A549 (cell line): Measurements from ENCODE around the gene LRRC8C. TPM values are rescaled to one million over a fixed set of nuclear protein-coding genes. Genes with fewer than 3 reads are reported as not detected.

Source experiments
- ATAC-seq, 2 experiments: fragments of 200-7000 bp in 1 of 2; fragments of >200 bp in 1 of 2; cut with Nextera tagmentation in 1 of 2; cut with Tn5 transposase in 1 of 2; 3 replicates each; pipeline versions ENCODE4 v1.8.0 to v1.9.1; 2018 to 2020; ENCODE audit warnings: mild to moderate bottlenecking in 1 of 2, moderate library complexity in 1 of 2
- CTCF ChIA-PET: fragments of 300-600 bp; sonication (Branson Sonifier 250); formaldehyde crosslinking; extraction: SDS; loops from one replicate; lab custom pipeline; 2021; ENCODE audit warnings: antibody characterized with exemption, inconsistent platforms; lab: Yijun Ruan, JAX
- POLR2A ChIA-PET: fragments of 350-600 bp; formaldehyde crosslinking; extraction: SDS; loops from one replicate; lab custom pipeline; 2021; ENCODE audit warnings: antibody characterized with exemption, inconsistent platforms; lab: Yijun Ruan, JAX
- DNase-seq, 2 experiments: peaks; one replicate each; pipeline versions ENCODE4 v3.0.0 to v3.0.0-alpha.2; 2011 to 2016; ENCODE audit warnings: low read depth in 1 of 2, low spot score in 1 of 2
- FAIRE-seq: peaks from 2 replicates; lab custom pipeline; 2011; peaks lifted over from hg19 to GRCh38; lab: Jason Lieb, UNC
- H3K27ac ChIP-seq, 2 experiments: fragments of >200 bp; sonication (Bioruptor Twin); formaldehyde crosslinking; 3 replicates each; pipeline ENCODE4 v1.5.1; 2016 to 2017
- H3K4me1 ChIP-seq: fragments of >200 bp; sonication (Bioruptor Twin); formaldehyde crosslinking; 3 replicates; pipeline ENCODE4 v1.6.1; 2016
- H3K4me2 ChIP-seq: fragments of >200 bp; sonication (Bioruptor Twin); formaldehyde crosslinking; 3 replicates; pipeline ENCODE4 v1.6.1; 2016
- H3K4me3 ChIP-seq: fragments of >200 bp; sonication (Bioruptor Twin); formaldehyde crosslinking; 3 replicates; pipeline ENCODE4 v1.5.1; 2016
- H3K9me3 ChIP-seq: fragments of >200 bp; sonication (Bioruptor Twin); formaldehyde crosslinking; 3 replicates; pipeline ENCODE4 v1.6.1; 2016
- BHLHE40 ChIP-seq: IDR thresholded peaks from 2 replicates; pipeline ENCODE4 v1.6.1; 2012; ENCODE audit warnings: low read depth, low read length, inconsistent platforms
- CBX2 ChIP-seq: fragments of 200-600 bp; sonication (generic); IDR thresholded peaks from 2 replicates; pipeline ENCODE4 v1.6.1; 2016; ENCODE audit warnings: low read depth, mild to moderate bottlenecking, borderline replicate concordance
- CBX8 ChIP-seq: fragments of 200-600 bp; sonication (generic); IDR thresholded peaks from 2 replicates; pipeline ENCODE4 v1.6.1; 2016
- CHD2 ChIP-seq: fragments of 150-350 bp; IDR thresholded peaks from 2 replicates; pipeline ENCODE4 v1.6.1; 2014; ENCODE audit warnings: low read length; ENCODE audit not compliant: partially characterized antibody
- EHF ChIP-seq: fragments of 250-450 bp; sonication (Bioruptor Pico); IDR thresholded peaks from 2 replicates; pipeline ENCODE4 v1.5.0; 2020; ENCODE audit warnings: mild to moderate bottlenecking
- EP300 ChIP-seq, 2 experiments: fragments of >200 bp; sonication (Bioruptor Twin); formaldehyde crosslinking; IDR thresholded peaks; 2 replicates in 1 of 2; 3 replicates in 1 of 2; pipeline ENCODE4 v1.6.1; 2016 to 2017
- ESRRA ChIP-seq: fragments of 150-350 bp; IDR thresholded peaks from 2 replicates; pipeline ENCODE4 v1.6.1; 2014; ENCODE audit warnings: mild to moderate bottlenecking, low read length, borderline replicate concordance
- GATA3 ChIP-seq: IDR thresholded peaks from 2 replicates; pipeline ENCODE4 v1.6.1; 2012; ENCODE audit warnings: borderline replicate concordance
- HOXA7 ChIP-seq: fragments of 250-450 bp; sonication (Bioruptor Pico); IDR thresholded peaks from 2 replicates; pipeline ENCODE4 v1.5.0; 2020; ENCODE audit warnings: mild to moderate bottlenecking, moderate library complexity
- JUN ChIP-seq, 2 experiments: fragments of >200 bp; sonication (Bioruptor Twin); formaldehyde crosslinking; IDR thresholded peaks; 2 replicates in 1 of 2; 3 replicates in 1 of 2; pipeline ENCODE4 v1.6.1; 2016 to 2017
- KDM5A ChIP-seq: fragments of 200-600 bp; sonication (generic); IDR thresholded peaks from 2 replicates; pipeline ENCODE4 v1.6.1; 2016; ENCODE audit warnings: antibody characterized with exemption, mild to moderate bottlenecking
- MAX ChIP-seq: IDR thresholded peaks from 2 replicates; pipeline ENCODE4 v1.6.1; 2012
- NPAS2 ChIP-seq: fragments of 250-450 bp; sonication (Bioruptor Pico); IDR thresholded peaks from 2 replicates; pipeline ENCODE4 v1.8.0; 2022; ENCODE audit warnings: mild to moderate bottlenecking, moderate library complexity, borderline replicate concordance
- PBX3 ChIP-seq: IDR thresholded peaks from 2 replicates; pipeline ENCODE4 v1.6.1; 2012
- PHF8 ChIP-seq: fragments of 200-600 bp; sonication (generic); IDR thresholded peaks from 2 replicates; pipeline ENCODE4 v1.6.1; 2016; ENCODE audit warnings: low read depth, mild to moderate bottlenecking, antibody characterized with exemption, moderate library complexity, borderline replicate concordance
- POLR2AphosphoS2 ChIP-seq: conservative IDR thresholded peaks from 2 replicates; pipeline ENCODE4 v1.6.1; 2012; ENCODE audit warnings: low read length, improper control_type of control experiment, inconsistent platforms
- RAD21 ChIP-seq, 2 experiments: fragments of >200 bp in 1 of 2; sonication (Bioruptor Twin) in 1 of 2; formaldehyde crosslinking in 1 of 2; IDR thresholded peaks in 1 of 2; conservative IDR thresholded peaks in 1 of 2; 2 replicates in 1 of 2; 3 replicates in 1 of 2; pipeline ENCODE4 v1.6.1; 2012 to 2018; ENCODE audit warnings: inconsistent platforms in 1 of 2
- RCOR1 ChIP-seq: fragments of 150-350 bp; IDR thresholded peaks from 2 replicates; pipeline ENCODE4 v1.6.1; 2014; ENCODE audit warnings: antibody characterized with exemption, low read length, low read depth
- RFX5 ChIP-seq: fragments of 450-650 bp; IDR thresholded peaks from 2 replicates; pipeline ENCODE4 v1.7.1; 2014; ENCODE audit warnings: antibody characterized with exemption, mild to moderate bottlenecking, moderate library complexity
- RNF2 ChIP-seq: fragments of 200-600 bp; sonication (generic); IDR thresholded peaks from 2 replicates; pipeline ENCODE4 v1.6.1; 2016; ENCODE audit warnings: low read depth, mild to moderate bottlenecking, antibody characterized with exemption, moderate library complexity, borderline replicate concordance
- ZFP36 ChIP-seq: fragments of 450-650 bp; IDR thresholded peaks from 2 replicates; pipeline ENCODE4 v1.6.1; 2014; ENCODE audit warnings: borderline replicate concordance; ENCODE audit not compliant: partially characterized antibody
- ZNF302 ChIP-seq: fragments of 250-450 bp; sonication (Bioruptor Pico); IDR thresholded peaks from 2 replicates; pipeline ENCODE4 v1.9.0; 2021; ENCODE audit warnings: inconsistent platforms, mild to moderate bottlenecking, moderate library complexity
- WGBS: methylation state at CpG from one replicate; pipeline ENCODE4 v1.1.6; 2017; ENCODE audit errors: missing lambda C conversion rate; 5-methylcytosine and 5-hydroxymethylcytosine counted together
- polyA plus RNA-seq, 4 experiments: library from polyadenylated mRNA; depleted of rRNA in 3 of 4; stranded (reverse); fragments of >200 nt; fragmentation: RNase III in 1 of 4; extraction: RNeasy Plus Mini Kit Qiagen cat#74134 plus additional on column Dnase treatment in 1 of 4; gene quantifications; 2 replicates in 3 of 4; 3 replicates in 1 of 4; pipeline ENCODE4 v1.2.3, GENCODE V29; 2011 to 2017
- TF ChIP-seq, protein P1 (sequence below): fragments of 250-450 bp; sonication (Bioruptor Pico); IDR thresholded peaks from 2 replicates; pipeline ENCODE4 v1.5.0; 2021; ENCODE audit warnings: mild to moderate bottlenecking, moderate library complexity, borderline replicate concordance

Gene LRRC8C
- polyA plus RNA-seq, 2 of the 4 experiments (the other 2 are of a cell fraction), result 6.3 to 15.9 TPM

DNA sequence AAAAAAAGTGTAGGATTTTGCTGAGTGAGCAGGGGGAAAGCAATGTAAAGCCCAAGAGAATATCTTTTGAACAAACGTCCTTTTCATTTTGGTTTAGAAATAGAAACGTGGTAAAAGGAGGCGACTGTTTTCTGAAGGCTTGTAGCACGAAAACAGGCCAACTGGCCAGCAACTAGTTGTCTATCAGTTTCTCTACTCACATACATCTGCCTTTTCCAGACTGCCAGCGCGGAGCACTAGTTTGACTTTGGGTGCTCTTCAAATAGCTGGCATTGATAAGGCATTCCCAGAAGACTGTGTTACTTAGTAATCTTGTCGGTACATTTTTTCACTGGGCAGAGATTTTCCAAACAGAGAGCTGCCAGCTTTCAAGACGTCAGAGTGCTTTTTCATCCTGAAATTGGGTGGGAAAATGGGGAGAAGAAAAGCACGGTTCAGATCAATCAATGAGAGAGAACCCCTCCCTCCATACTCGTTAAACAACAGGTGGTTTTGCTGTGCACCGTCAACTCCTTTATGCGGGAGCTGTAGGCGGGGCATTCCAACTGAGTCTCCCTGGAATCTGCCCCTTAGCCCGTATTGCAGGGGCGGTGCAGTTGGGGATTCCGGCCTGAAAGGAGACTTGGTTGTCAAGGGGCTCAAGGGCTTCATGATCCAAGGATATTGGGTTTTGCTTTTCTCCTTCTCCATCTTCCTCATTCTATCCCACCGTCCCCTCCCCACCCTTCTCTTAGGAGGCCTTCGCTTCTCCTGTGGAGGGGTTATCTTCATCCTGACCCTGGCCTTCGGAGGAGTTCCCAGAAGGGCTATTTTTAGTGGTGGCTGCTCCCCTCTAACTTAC lies 884 bp upstream of the LRRC8C start (continued):
- TF ChIP-seq RCOR1, result no peak
- no peak for TF ChIP-seq POLR2AphosphoS2
- no peak for TF ChIP-seq RNF2
- no peak for TF ChIP-seq KDM5A
- TF ChIP-seq GATA3, result no peak
- no peak for TF ChIP-seq EP300 (IDR thresholded peaks at IDR 0.05)

GRCh38 chr1:89633248-89633799 lies 404 bp downstream of the LRRC8C start:
- DNase-seq (peak; percentile 30 to 52), FAIRE-seq (no peak), ATAC-seq (peak; percentile 79 to 81)
- no peak for TF ChIP-seq EHF (CRISPR knock-in tag)
- TF ChIP-seq PBX3, result no peak
- TF ChIP-seq ZFP36, result no peak
- peak; percentile 43; the same call in 1 of the 2 replicates for TF ChIP-seq MAX
- no peak for TF ChIP-seq CBX8
- TF ChIP-seq JUN (IDR thresholded peaks at IDR 0.05), result peak in 1 of 2 experiments; percentile 17; a peak in 1 of 5 replicates
- peak overlapping the region; percentile 81 to 95 for H3K27ac ChIP-seq
- peak overlapping the region; percentile 76 for H3K4me3 ChIP-seq
- ChIA-PET CTCF (interaction anchor here (0.5 to 7.5 kb wide), 8 partner anchors 11 to 861 kb away, joined by 3 to 64 read pairs (median 4); no protein-coding TSS in a partner anchor), POLR2A (interaction anchor here (1.0 kb wide), 2 partner anchors 34 to 129 kb away, joined by 3 to 5 read pairs; no protein-coding TSS in a partner anchor)
- H3K4me2 ChIP-seq, result peak overlapping the region; percentile 81
- peaks cover 43% of the 10 kb centered on the region for H3K4me1 ChIP-seq
- no peaks in the 10 kb centered on the region for H3K9me3 ChIP-seq
- 3% methylated on average over 8 of the region's 57 CpGs for WGBS

GRCh38 chr1:89633800-89634625 lies 1.1 kb downstream of the LRRC8C start:
- Histone ChIP-seq H3K4me2 (peak overlapping the region; percentile 81), H3K4me1 (peaks cover 43% of the 10 kb centered on the region), H3K27ac (peak overlapping the region; percentile 81 to 95), H3K9me3 (no peaks in the 10 kb centered on the region), H3K4me3 (peak overlapping the region; percentile 76)
- WGBS, result 10% methylated on average over 32 of the region's 32 CpGs
- POLR2A ChIA-PET, result no interaction called here
- DNase-seq, result peak in 1 of 2 experiments; percentile 29
- TF ChIP-seq NPAS2 (CRISPR knock-in tag), result no peak
- CTCF ChIA-PET, result interaction anchor here (0.5 to 7.5 kb wide), 4 partner anchors 11 to 860 kb away, joined by 3 to 64 read pairs (median 4); no protein-coding TSS in a partner anchor
- FAIRE-seq, result no peak
- peak; percentile 12 to 44; a peak in 5 of 6 replicates for ATAC-seq

GRCh38 chr1:89635825-89636815 lies 3.2 kb downstream of the LRRC8C start:
- Histone ChIP-seq H3K4me1 (peaks cover 52% of the 10 kb centered on the region), H3K4me3 (no peak overlapping the region), H3K4me2 (peak overlapping the region; percentile 81), H3K9me3 (no peaks in the 10 kb centered on the region), H3K27ac (peak overlapping the region; percentile 46 to 80; a peak in 5 of 6 replicates)
- peak in 1 of 2 experiments; percentile 12 for DNase-seq
- ChIA-PET CTCF (interaction anchor here (1.0 to 7.5 kb wide), 3 partner anchors 34 to 127 kb away, joined by 3 to 64 read pairs (median 3); no protein-coding TSS in a partner anchor), POLR2A (interaction anchor here (0.9 kb wide), 1 partner anchor 128 kb away, joined by 3 read pairs; no protein-coding TSS in a partner anchor)
- ATAC-seq, result no peak; a peak in 1 of 6 replicates
- FAIRE-seq, result no peak
- 18% methylated on average over 6 of the region's 6 CpGs for WGBS
- TF ChIP-seq JUN (IDR thresholded peaks at IDR 0.05), result no peak
- no peak for TF ChIP-seq ESRRA
- TF ChIP-seq HOXA7 (CRISPR knock-in tag), result no peak
- no peak for TF ChIP-seq CHD2
- no peak for TF ChIP-seq CBX2
- TF ChIP-seq BHLHE40, result no peak
- TF ChIP-seq ZNF302, result no peak
- TF ChIP-seq, protein P1, sequence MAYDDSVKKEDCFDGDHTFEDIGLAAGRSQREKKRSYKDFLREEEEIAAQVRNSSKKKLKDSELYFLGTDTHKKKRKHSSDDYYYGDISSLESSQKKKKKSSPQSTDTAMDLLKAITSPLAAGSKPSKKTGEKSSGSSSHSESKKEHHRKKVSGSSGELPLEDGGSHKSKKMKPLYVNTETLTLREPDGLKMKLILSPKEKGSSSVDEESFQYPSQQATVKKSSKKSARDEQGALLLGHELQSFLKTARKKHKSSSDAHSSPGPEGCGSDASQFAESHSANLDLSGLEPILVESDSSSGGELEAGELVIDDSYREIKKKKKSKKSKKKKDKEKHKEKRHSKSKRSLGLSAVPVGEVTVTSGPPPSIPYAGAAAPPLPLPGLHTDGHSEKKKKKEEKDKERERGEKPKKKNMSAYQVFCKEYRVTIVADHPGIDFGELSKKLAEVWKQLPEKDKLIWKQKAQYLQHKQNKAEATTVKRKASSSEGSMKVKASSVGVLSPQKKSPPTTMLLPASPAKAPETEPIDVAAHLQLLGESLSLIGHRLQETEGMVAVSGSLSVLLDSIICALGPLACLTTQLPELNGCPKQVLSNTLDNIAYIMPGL (CRISPR knock-in tag), result no peak
- no peak for TF ChIP-seq RAD21 (conservative IDR thresholded peaks at IDR 0.05 in 1 of 2, IDR thresholded peaks at IDR 0.05 in 1 of 2)
- no peak for TF ChIP-seq PHF8
- no peak for TF ChIP-seq RFX5
- TF ChIP-seq GATA3, result peak; percentile 41; the same call in 1 of the 2 replicates
